ENCODE measurements around the gene ELFN1.

DNA sequence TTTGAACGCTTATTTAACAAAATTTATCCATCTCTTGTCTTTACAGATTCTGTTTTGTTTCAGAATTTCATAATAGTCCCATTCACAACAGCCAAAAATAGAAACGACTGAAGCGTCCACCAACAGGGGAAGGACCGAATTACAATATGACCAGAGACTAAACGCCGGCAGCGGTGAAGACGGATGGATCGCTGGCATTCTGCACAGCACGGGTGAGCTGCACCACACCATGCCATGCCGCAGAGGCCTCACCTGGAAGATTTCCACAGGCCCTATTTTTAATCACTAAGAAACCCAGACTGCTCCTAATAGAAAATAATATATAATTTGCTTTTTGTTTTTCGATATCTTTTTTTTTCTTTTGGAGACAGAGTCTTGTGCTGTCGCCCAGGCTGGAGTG, 91.0 kb downstream of the ELFN1 start:
- TF ChIP-seq, protein P1, sequence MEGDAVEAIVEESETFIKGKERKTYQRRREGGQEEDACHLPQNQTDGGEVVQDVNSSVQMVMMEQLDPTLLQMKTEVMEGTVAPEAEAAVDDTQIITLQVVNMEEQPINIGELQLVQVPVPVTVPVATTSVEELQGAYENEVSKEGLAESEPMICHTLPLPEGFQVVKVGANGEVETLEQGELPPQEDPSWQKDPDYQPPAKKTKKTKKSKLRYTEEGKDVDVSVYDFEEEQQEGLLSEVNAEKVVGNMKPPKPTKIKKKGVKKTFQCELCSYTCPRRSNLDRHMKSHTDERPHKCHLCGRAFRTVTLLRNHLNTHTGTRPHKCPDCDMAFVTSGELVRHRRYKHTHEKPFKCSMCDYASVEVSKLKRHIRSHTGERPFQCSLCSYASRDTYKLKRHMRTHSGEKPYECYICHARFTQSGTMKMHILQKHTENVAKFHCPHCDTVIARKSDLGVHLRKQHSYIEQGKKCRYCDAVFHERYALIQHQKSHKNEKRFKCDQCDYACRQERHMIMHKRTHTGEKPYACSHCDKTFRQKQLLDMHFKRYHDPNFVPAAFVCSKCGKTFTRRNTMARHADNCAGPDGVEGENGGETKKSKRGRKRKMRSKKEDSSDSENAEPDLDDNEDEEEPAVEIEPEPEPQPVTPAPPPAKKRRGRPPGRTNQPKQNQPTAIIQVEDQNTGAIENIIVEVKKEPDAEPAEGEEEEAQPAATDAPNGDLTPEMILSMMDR (IDR thresholded peaks at IDR 0.05; ENCODE audit: insufficient read depth, low read depth, low read length) = no peak
- TF ChIP-seq EZH2 (IDR thresholded peaks at IDR 0.05; ENCODE audit: insufficient read depth, low read length) = no peak

Data from astrocyte (in vitro differentiated cells and primary cell).